NOMO-1 treated with DMSO at 0.1 percent for 48 hours (cell line): Measurements from ENCODE around the gene GRIN2A.

Experiments
- DNase-seq: peaks from one replicate; lab custom pipeline; 2025; ENCODE audit not compliant: unreplicated experiment; lab: John Stamatoyannopoulos, UW

The GRIN2A gene

GRCh38 chr16:9868606-9869149 is 313.6 kb downstream of the GRIN2A start:
- DNase-seq, result no peak

GRCh38 chr16:9867176-9867575 is 315.1 kb downstream of the GRIN2A start:
- no peak for DNase-seq

GRCh38 chr16:9864461-9864860 is 317.8 kb downstream of the GRIN2A start:
- no peak for DNase-seq

GRCh38 chr16:9862327-9862726 is 319.9 kb downstream of the GRIN2A start:
- DNase-seq, result no peak

- no peak for DNase-seq
Measured at GRCh38 chr16:9860876-9861275, 321.4 kb downstream of the GRIN2A start.

GRCh38 chr16:9859701-9860327 is 322.4 kb downstream of the GRIN2A start:
- no peak for DNase-seq

GRCh38 chr16:9854675-9855074 is 327.6 kb downstream of the GRIN2A start:
- no peak for DNase-seq

GRCh38 chr16:9852003-9852402 is 330.2 kb downstream of the GRIN2A start:
- no peak for DNase-seq

- no peak for DNase-seq
Measured at GRCh38 chr16:9850817-9851216, 331.4 kb downstream of the GRIN2A start.

- no peak for DNase-seq
Measured at GRCh38 chr16:9849697-9850245, 332.5 kb downstream of the GRIN2A start.

- DNase-seq, result no peak
Measured at GRCh38 chr16:9847146-9847545, 335.1 kb downstream of the GRIN2A start.

GRCh38 chr16:9846362-9847099 is 335.7 kb downstream of the GRIN2A start:
- no peak for DNase-seq

GRCh38 chr16:9845661-9846361 is 336.4 kb downstream of the GRIN2A start:
- no peak for DNase-seq

GRCh38 chr16:9844361-9844760 is 337.9 kb downstream of the GRIN2A start:
- DNase-seq, result no peak

- no peak for DNase-seq
Measured at GRCh38 chr16:9843424-9844018, 338.7 kb downstream of the GRIN2A start.

- DNase-seq, result no peak
Measured at GRCh38 chr16:9840761-9841665, 341.2 kb downstream of the GRIN2A start.

GRCh38 chr16:9837481-9837880 is 344.7 kb downstream of the GRIN2A start:
- no peak for DNase-seq

GRCh38 chr16:9836118-9836736 is 346.0 kb downstream of the GRIN2A start:
- no peak for DNase-seq

- no peak for DNase-seq
Measured at GRCh38 chr16:9827062-9827752, 355.0 kb downstream of the GRIN2A start.
